Measurements from ENCODE around the gene NDUFAF7. TPM values are rescaled to one million over a fixed set of nuclear protein-coding genes. Genes with fewer than 3 reads are reported as not detected.
A peak's percentile ranks its signal among the peaks of the same experiment; 100 is the strongest.

The NDUFAF7 gene
- polyA plus RNA-seq, 1 of the 3 experiments (the other 2 are of a cell fraction) = 24.8 TPM

DNA sequence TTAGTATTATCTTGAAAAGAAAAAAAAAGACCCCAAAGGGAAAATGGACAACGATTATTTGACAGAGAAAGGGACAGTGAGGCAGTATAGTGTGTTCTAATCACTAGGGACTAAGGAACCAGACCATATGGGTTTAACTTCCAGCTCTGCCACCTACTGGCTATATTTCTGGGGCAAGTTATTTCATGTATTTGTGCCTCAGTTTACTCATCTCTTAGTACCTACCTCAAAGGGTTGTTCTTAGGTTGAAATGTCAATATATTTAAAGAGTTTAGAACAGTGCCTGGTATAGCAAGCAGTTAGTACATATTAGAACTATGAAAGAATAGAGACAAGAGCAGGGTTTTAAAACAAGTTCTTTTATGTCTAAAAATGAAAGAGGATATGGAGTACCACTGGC is 50.5 kb downstream of the NDUFAF7 start:
- Histone ChIP-seq H3K9me2 (no peaks in the 10 kb centered on the region), H3K79me2 (ENCODE audit: insufficient read depth) (peaks cover 21% of the 10 kb centered on the region), H3K4me1 (ENCODE audit: control insufficient read depth in 1 of 2, insufficient read depth in 2 of 2, low read depth in 1 of 2, low read length in 1 of 2) (peaks cover 4 to 17% of the 10 kb centered on the region in 2 experiments; a peak in 3 of 4 replicates), H2AFZ (ENCODE audit: low read depth) (no peak overlapping the region), H3K9ac (no peak overlapping the region), H3K9me3 (no peaks in the 10 kb centered on the region; the same call in 1 of the 2 replicates), H3K36me3 (replicated peaks in 1 of 2; ENCODE audit: control insufficient read depth in 1 of 2, insufficient read depth in 2 of 2, low read length in 1 of 2) (peaks cover 57 to 77% of the 10 kb centered on the region in 2 experiments), H3K4me2 (no peak overlapping the region), H3K27ac (ENCODE audit: low read depth in 2 of 2, low read length in 1 of 2) (peak overlapping the region in 1 of 2 experiments; percentile 79; a peak in 1 of 4 replicates), H3F3A (replicated peaks; ENCODE audit: insufficient read depth) (peaks cover 31% of the 10 kb centered on the region), H3K27me3 (ENCODE audit: insufficient read depth) (no peaks in the 10 kb centered on the region), H4K20me1 (ENCODE audit: insufficient read depth) (peaks cover 4% of the 10 kb centered on the region; the same call in 1 of the 2 replicates), H3K4me3 (ENCODE audit: low read depth in 2 of 2, low read length in 1 of 2) (no peak overlapping the region)
- ChIA-PET POLR2A (no interaction called here), CTCF (no interaction called here)
- TF ChIP-seq FOXM1 (IDR thresholded peaks at IDR 0.05; ENCODE audit: low read depth) = no peak
- TF ChIP-seq, protein P1, sequence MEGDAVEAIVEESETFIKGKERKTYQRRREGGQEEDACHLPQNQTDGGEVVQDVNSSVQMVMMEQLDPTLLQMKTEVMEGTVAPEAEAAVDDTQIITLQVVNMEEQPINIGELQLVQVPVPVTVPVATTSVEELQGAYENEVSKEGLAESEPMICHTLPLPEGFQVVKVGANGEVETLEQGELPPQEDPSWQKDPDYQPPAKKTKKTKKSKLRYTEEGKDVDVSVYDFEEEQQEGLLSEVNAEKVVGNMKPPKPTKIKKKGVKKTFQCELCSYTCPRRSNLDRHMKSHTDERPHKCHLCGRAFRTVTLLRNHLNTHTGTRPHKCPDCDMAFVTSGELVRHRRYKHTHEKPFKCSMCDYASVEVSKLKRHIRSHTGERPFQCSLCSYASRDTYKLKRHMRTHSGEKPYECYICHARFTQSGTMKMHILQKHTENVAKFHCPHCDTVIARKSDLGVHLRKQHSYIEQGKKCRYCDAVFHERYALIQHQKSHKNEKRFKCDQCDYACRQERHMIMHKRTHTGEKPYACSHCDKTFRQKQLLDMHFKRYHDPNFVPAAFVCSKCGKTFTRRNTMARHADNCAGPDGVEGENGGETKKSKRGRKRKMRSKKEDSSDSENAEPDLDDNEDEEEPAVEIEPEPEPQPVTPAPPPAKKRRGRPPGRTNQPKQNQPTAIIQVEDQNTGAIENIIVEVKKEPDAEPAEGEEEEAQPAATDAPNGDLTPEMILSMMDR (IDR thresholded peaks at IDR 0.05) = peak; percentile 38
- WGBS (ENCODE audit: low lambda C conversion rate) = 53% methylated on average over 1 of the region's 1 CpG
- no peak for DNase-seq

DNA sequence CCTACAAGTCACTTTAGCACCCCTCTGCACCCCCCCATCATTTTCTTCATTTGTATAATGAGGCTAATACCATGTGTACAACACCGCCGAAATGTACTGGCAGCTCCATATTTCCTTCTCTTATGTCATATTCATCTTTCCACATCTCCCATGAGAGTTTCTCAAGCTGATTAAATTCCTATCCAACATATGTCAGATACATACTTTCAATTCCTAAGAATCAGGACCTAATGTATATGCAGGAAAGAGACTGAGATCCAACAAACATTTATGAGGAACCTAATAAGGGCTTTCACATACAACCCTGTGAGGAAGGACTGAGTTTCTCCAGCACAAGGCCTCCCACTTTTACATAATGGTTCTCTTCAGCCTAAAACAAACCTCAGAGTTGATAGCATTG is 51.3 kb downstream of the NDUFAF7 start:
- H3K27me3 ChIP-seq (ENCODE audit: insufficient read depth) = no peaks in the 10 kb centered on the region
- TF ChIP-seq, protein P1 (IDR thresholded peaks at IDR 0.05) = no peak
- H3K9me3 ChIP-seq = no peaks in the 10 kb centered on the region; the same call in 1 of the 2 replicates
- no peak overlapping the region; the same call in 1 of the 2 replicates for H3K9ac ChIP-seq
- no peak overlapping the region for H2AFZ ChIP-seq (ENCODE audit: low read depth)
- H3K79me2 ChIP-seq (ENCODE audit: insufficient read depth) = peaks cover 21% of the 10 kb centered on the region
- ChIA-PET CTCF (interaction anchor here (1.4 kb wide), 1 partner anchor 25 kb away, joined by 3 read pairs; no protein-coding TSS in a partner anchor), POLR2A (interaction anchor here (0.6 kb wide), 1 partner anchor 546 kb away, joined by 3 read pairs; no protein-coding TSS in a partner anchor)
- peaks cover 54 to 75% of the 10 kb centered on the region in 2 experiments for H3K36me3 ChIP-seq (replicated peaks in 1 of 2; ENCODE audit: control insufficient read depth in 1 of 2, insufficient read depth in 2 of 2, low read length in 1 of 2)
- peaks cover 4 to 17% of the 10 kb centered on the region in 2 experiments; a peak in 3 of 4 replicates for H3K4me1 ChIP-seq (ENCODE audit: control insufficient read depth in 1 of 2, insufficient read depth in 2 of 2, low read depth in 1 of 2, low read length in 1 of 2)
- DNase-seq = no peak
- 93% methylated on average over 2 of the region's 2 CpGs for WGBS (ENCODE audit: low lambda C conversion rate)
- peaks cover 4% of the 10 kb centered on the region; the same call in 1 of the 2 replicates for H4K20me1 ChIP-seq (ENCODE audit: insufficient read depth)
- H3F3A ChIP-seq (replicated peaks; ENCODE audit: insufficient read depth) = peaks cover 31% of the 10 kb centered on the region
- no peaks in the 10 kb centered on the region for H3K9me2 ChIP-seq
- H3K4me2 ChIP-seq = peak overlapping the region; percentile 10; the same call in 1 of the 2 replicates
- no peak overlapping the region for H3K4me3 ChIP-seq (ENCODE audit: low read depth in 2 of 2, low read length in 1 of 2)
- peak overlapping the region; percentile 16 to 79; a peak in 3 of 4 replicates for H3K27ac ChIP-seq (ENCODE audit: low read depth in 2 of 2, low read length in 1 of 2)

DNA sequence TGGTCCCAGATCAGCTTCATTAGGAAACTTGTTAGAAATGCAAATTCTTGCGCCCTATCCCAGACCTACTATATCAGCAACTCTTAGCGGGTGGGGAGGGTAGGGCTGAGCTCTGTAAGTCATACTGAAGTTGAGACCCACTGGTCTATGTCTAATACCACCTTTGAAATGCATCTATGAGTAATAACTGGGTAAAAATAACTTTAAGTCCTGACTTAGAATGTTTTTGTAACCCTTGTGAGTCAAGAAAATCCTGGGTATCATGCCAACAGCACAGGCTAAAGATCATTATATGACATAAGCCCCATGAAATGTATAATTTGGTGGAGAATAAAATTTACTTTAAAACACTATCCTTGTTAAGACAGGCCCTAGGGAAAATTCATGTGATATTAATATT is 51.7 kb downstream of the NDUFAF7 start:
- CTCF ChIA-PET = interaction anchor here (1.4 kb wide), 1 partner anchor 24 kb away, joined by 3 read pairs; no protein-coding TSS in a partner anchor
- H3K36me3 ChIP-seq (replicated peaks in 1 of 2; ENCODE audit: control insufficient read depth in 1 of 2, insufficient read depth in 2 of 2, low read length in 1 of 2) = peaks cover 53 to 74% of the 10 kb centered on the region in 2 experiments
- peak overlapping the region; percentile 16 to 79; a peak in 3 of 4 replicates for H3K27ac ChIP-seq (ENCODE audit: low read depth in 2 of 2, low read length in 1 of 2)
- H3K9me3 ChIP-seq = no peaks in the 10 kb centered on the region
- no peak overlapping the region for H3K9ac ChIP-seq
- no peak overlapping the region for H2AFZ ChIP-seq (ENCODE audit: low read depth)
- H3K4me1 ChIP-seq (ENCODE audit: control insufficient read depth in 1 of 2, insufficient read depth in 2 of 2, low read depth in 1 of 2, low read length in 1 of 2) = peaks cover 4 to 17% of the 10 kb centered on the region in 2 experiments; a peak in 3 of 4 replicates
- H3F3A ChIP-seq (replicated peaks; ENCODE audit: insufficient read depth) = peaks cover 31% of the 10 kb centered on the region
- peak; percentile 67 for TF ChIP-seq JUND (IDR thresholded peaks at IDR 0.05)
- TF ChIP-seq MEF2A (IDR thresholded peaks at IDR 0.05; ENCODE audit: borderline replicate concordance, low read depth) = peak; percentile 94
- TF ChIP-seq TCF12 (IDR thresholded peaks at IDR 0.05) = peak; percentile 66
- TF ChIP-seq, protein P2, sequence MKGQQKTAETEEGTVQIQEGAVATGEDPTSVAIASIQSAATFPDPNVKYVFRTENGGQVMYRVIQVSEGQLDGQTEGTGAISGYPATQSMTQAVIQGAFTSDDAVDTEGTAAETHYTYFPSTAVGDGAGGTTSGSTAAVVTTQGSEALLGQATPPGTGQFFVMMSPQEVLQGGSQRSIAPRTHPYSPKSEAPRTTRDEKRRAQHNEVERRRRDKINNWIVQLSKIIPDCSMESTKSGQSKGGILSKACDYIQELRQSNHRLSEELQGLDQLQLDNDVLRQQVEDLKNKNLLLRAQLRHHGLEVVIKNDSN (IDR thresholded peaks at IDR 0.05; ENCODE audit: borderline replicate concordance, low read depth) = no peak
- peak; percentile 21; the same call in 1 of the 2 replicates for TF ChIP-seq TEAD4 (IDR thresholded peaks at IDR 0.05; ENCODE audit: borderline replicate concordance, insufficient read depth)
- peak; percentile 82; the same call in 1 of the 2 replicates for TF ChIP-seq NFIC (IDR thresholded peaks at IDR 0.05; ENCODE audit: borderline replicate concordance)
- TF ChIP-seq FOSL2 (IDR thresholded peaks at IDR 0.05; ENCODE audit: borderline replicate concordance, low read depth) = peak; percentile 77
- TF ChIP-seq RXRA (IDR thresholded peaks at IDR 0.05; ENCODE audit: borderline replicate concordance, low read depth) = peak; percentile 64; the same call in 1 of the 2 replicates
- peak in 1 of 2 experiments; percentile 66; a peak in 1 of 4 replicates for TF ChIP-seq EP300 (IDR thresholded peaks at IDR 0.05; ENCODE audit: borderline replicate concordance in 1 of 2, low read depth in 1 of 2, low read length in 1 of 2)
- TF ChIP-seq, protein P3, sequence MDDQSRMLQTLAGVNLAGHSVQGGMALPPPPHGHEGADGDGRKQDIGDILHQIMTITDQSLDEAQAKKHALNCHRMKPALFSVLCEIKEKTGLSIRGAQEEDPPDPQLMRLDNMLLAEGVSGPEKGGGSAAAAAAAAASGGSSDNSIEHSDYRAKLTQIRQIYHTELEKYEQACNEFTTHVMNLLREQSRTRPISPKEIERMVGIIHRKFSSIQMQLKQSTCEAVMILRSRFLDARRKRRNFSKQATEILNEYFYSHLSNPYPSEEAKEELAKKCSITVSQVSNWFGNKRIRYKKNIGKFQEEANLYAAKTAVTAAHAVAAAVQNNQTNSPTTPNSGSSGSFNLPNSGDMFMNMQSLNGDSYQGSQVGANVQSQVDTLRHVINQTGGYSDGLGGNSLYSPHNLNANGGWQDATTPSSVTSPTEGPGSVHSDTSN (IDR thresholded peaks at IDR 0.05) = peak; percentile 29; the same call in 1 of the 2 replicates
- no peak for TF ChIP-seq SIN3A (IDR thresholded peaks at IDR 0.05; ENCODE audit: borderline replicate concordance, low read depth, low read length)
- no peak for DNase-seq
- H3K4me3 ChIP-seq (ENCODE audit: low read depth in 2 of 2, low read length in 1 of 2) = no peak overlapping the region
- H3K79me2 ChIP-seq (ENCODE audit: insufficient read depth) = peaks cover 21% of the 10 kb centered on the region
- no peaks in the 10 kb centered on the region for H3K9me2 ChIP-seq
- H3K4me2 ChIP-seq = peak overlapping the region; percentile 62
- WGBS (ENCODE audit: low lambda C conversion rate) = 86% methylated on average over 2 of the region's 2 CpGs
- H4K20me1 ChIP-seq (ENCODE audit: insufficient read depth) = peaks cover 4% of the 10 kb centered on the region; the same call in 1 of the 2 replicates
- POLR2A ChIA-PET = no interaction called here
- no peaks in the 10 kb centered on the region for H3K27me3 ChIP-seq (ENCODE audit: insufficient read depth)

Measured in SK-N-SH (cell line).